Measurements from ENCODE around the gene N4BP2L2.
A peak's percentile ranks its signal among the peaks of the same experiment; 100 is the strongest.

The N4BP2L2 gene

GRCh38 chr13:32455594-32455903, 83.0 kb downstream of the N4BP2L2 start:
- DNase-seq = no peak

GRCh38 chr13:32454886-32455593, 83.6 kb downstream of the N4BP2L2 start:
- DNase-seq = no peak

- no peak for DNase-seq
These were observed 84.6 kb downstream of the N4BP2L2 start for GRCh38 chr13:32453981-32454380.

GRCh38 chr13:32448972-32449371, 89.6 kb downstream of the N4BP2L2 start:
- no peak for DNase-seq

- no peak for DNase-seq
These were observed 90.5 kb downstream of the N4BP2L2 start for GRCh38 chr13:32447894-32448623.

- no peak for DNase-seq
These were observed 91.7 kb downstream of the N4BP2L2 start for GRCh38 chr13:32446773-32447465.

- DNase-seq = no peak
These were observed 92.4 kb downstream of the N4BP2L2 start for GRCh38 chr13:32446220-32446619.

GRCh38 chr13:32445461-32445860, 93.1 kb downstream of the N4BP2L2 start:
- DNase-seq = no peak

GRCh38 chr13:32443111-32443510, 95.5 kb downstream of the N4BP2L2 start:
- DNase-seq = peak; percentile 82

- no peak for DNase-seq
These were observed 99.7 kb downstream of the N4BP2L2 start for GRCh38 chr13:32438871-32439270.

GRCh38 chr13:32432856-32433255, 105.7 kb downstream of the N4BP2L2 start:
- peak; percentile 37 for DNase-seq

GRCh38 chr13:32431361-32431760, 107.2 kb downstream of the N4BP2L2 start:
- no peak for DNase-seq

- DNase-seq = no peak
These were observed 108.4 kb downstream of the N4BP2L2 start for GRCh38 chr13:32430018-32430747.

- DNase-seq = no peak
These were observed 109.1 kb downstream of the N4BP2L2 start for GRCh38 chr13:32429433-32429909.

- DNase-seq = no peak
These were observed 109.8 kb downstream of the N4BP2L2 start for GRCh38 chr13:32428581-32429432.

- DNase-seq = peak; percentile 69
These were observed 110.6 kb downstream of the N4BP2L2 start, which contains the start of gene N4BP2L1 for GRCh38 chr13:32427852-32428580. TSS of gene N4BP2L1 (minus strand) at chr13:32428130. CDS start at chr13:32428082, 48 bp downstream.

- DNase-seq = peak; percentile 72
These were observed 111.4 kb downstream of the N4BP2L2 start for GRCh38 chr13:32426990-32427851.

GRCh38 chr13:32426191-32426989, 112.2 kb downstream of the N4BP2L2 start:
- peak; percentile 76 for DNase-seq

- no peak for DNase-seq
These were observed 113.4 kb downstream of the N4BP2L2 start for GRCh38 chr13:32425158-32425557.

All from DMS53 (cell line).